ENCODE results near the gene WIPF2. TPM values are rescaled to one million over a fixed set of nuclear protein-coding genes. Genes with fewer than 3 reads are reported as not detected.

WIPF2 gene
- polyA plus RNA-seq, 2 of the 4 experiments (the other 2 are of a cell fraction) = 13.8 to 21.5 TPM

DNA sequence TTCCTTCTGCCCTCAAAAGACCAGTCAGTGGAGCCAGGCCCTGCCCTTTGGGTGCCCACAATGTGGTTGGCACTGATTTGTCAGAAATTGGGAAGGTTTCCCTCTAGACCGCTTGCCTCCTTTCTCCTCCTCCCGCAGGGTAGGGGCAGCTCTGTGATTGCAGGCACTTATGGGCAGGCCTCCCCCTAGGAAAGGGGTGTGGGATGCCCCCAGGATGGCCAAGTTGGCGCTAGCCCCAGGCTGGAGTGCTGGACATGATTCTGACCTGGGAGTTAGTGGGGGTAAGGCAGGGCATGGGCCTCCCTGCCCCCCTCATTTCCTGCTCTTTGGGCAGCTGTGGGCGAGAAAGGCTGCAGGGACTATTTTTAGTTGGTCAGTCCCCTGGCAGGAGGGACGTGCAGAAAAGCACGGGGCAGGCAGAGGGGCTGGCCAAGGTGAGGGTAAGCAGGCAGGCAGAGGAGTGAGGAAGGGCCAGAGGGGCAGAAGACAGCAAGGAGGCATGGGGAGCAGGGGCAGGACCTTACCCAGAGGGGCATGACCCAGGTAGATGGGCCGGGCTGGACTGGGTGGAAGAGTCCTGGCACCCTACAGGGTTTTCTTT lies 93.1 kb downstream of the WIPF2 start:
- ATAC-seq (no peak), DNase-seq (ENCODE audit: low read depth in 1 of 2, low spot score in 1 of 2) (no peak), FAIRE-seq (no peak)
- TF ChIP-seq RCOR1 (IDR thresholded peaks at IDR 0.05; ENCODE audit: low read depth, low read length) = no peak
- TF ChIP-seq NR3C1 (IDR thresholded peaks at IDR 0.05) = no peak
- no peak for TF ChIP-seq ZFP36 (IDR thresholded peaks at IDR 0.05; ENCODE audit: borderline replicate concordance, partially characterized antibody)
- TF ChIP-seq HMGXB4 (CRISPR knock-in tag; IDR thresholded peaks at IDR 0.05; ENCODE audit: borderline replicate concordance) = no peak
- TF ChIP-seq, protein P1, sequence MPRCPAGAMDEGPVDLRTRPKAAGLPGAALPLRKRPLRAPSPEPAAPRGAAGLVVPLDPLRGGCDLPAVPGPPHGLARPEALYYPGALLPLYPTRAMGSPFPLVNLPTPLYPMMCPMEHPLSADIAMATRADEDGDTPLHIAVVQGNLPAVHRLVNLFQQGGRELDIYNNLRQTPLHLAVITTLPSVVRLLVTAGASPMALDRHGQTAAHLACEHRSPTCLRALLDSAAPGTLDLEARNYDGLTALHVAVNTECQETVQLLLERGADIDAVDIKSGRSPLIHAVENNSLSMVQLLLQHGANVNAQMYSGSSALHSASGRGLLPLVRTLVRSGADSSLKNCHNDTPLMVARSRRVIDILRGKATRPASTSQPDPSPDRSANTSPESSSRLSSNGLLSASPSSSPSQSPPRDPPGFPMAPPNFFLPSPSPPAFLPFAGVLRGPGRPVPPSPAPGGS (IDR thresholded peaks at IDR 0.05) = no peak
- no peak for TF ChIP-seq CEBPB (IDR thresholded peaks at IDR 0.05)
- TF ChIP-seq EHMT2 (IDR thresholded peaks at IDR 0.05; ENCODE audit: low read depth) = no peak
- no peak for TF ChIP-seq NFE2L2 (conservative IDR thresholded peaks at IDR 0.05; ENCODE audit: low read length)
- TF ChIP-seq, protein P2, sequence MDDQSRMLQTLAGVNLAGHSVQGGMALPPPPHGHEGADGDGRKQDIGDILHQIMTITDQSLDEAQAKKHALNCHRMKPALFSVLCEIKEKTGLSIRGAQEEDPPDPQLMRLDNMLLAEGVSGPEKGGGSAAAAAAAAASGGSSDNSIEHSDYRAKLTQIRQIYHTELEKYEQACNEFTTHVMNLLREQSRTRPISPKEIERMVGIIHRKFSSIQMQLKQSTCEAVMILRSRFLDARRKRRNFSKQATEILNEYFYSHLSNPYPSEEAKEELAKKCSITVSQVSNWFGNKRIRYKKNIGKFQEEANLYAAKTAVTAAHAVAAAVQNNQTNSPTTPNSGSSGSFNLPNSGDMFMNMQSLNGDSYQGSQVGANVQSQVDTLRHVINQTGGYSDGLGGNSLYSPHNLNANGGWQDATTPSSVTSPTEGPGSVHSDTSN (IDR thresholded peaks at IDR 0.05) = no peak
- no peak for TF ChIP-seq E2F6 (IDR thresholded peaks at IDR 0.05; ENCODE audit: borderline replicate concordance, low read depth)
- TF ChIP-seq ZC3H11A (IDR thresholded peaks at IDR 0.05) = no peak
- TF ChIP-seq KDM1A (IDR thresholded peaks at IDR 0.05; ENCODE audit: low read depth) = no peak
- TF ChIP-seq, protein P3, sequence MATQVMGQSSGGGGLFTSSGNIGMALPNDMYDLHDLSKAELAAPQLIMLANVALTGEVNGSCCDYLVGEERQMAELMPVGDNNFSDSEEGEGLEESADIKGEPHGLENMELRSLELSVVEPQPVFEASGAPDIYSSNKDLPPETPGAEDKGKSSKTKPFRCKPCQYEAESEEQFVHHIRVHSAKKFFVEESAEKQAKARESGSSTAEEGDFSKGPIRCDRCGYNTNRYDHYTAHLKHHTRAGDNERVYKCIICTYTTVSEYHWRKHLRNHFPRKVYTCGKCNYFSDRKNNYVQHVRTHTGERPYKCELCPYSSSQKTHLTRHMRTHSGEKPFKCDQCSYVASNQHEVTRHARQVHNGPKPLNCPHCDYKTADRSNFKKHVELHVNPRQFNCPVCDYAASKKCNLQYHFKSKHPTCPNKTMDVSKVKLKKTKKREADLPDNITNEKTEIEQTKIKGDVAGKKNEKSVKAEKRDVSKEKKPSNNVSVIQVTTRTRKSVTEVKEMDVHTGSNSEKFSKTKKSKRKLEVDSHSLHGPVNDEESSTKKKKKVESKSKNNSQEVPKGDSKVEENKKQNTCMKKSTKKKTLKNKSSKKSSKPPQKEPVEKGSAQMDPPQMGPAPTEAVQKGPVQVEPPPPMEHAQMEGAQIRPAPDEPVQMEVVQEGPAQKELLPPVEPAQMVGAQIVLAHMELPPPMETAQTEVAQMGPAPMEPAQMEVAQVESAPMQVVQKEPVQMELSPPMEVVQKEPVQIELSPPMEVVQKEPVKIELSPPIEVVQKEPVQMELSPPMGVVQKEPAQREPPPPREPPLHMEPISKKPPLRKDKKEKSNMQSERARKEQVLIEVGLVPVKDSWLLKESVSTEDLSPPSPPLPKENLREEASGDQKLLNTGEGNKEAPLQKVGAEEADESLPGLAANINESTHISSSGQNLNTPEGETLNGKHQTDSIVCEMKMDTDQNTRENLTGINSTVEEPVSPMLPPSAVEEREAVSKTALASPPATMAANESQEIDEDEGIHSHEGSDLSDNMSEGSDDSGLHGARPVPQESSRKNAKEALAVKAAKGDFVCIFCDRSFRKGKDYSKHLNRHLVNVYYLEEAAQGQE (IDR thresholded peaks at IDR 0.05) = no peak
- no peak for TF ChIP-seq RARB (CRISPR knock-in tag; IDR thresholded peaks at IDR 0.05)
- no peak for TF ChIP-seq HOXA7 (CRISPR knock-in tag; IDR thresholded peaks at IDR 0.05)
- TF ChIP-seq CBX8 (IDR thresholded peaks at IDR 0.05) = no peak
- TF ChIP-seq JUN (IDR thresholded peaks at IDR 0.05) = no peak
- no peak for TF ChIP-seq EHF (CRISPR knock-in tag; IDR thresholded peaks at IDR 0.05)
- no peak for TF ChIP-seq JUNB (IDR thresholded peaks at IDR 0.05)
- TF ChIP-seq TFCP2L1 (CRISPR knock-in tag; IDR thresholded peaks at IDR 0.05) = no peak
- CTCF ChIA-PET = interaction anchor here (0.6 to 50.4 kb wide), 5 partner anchors 6 to 339 kb away, joined by 3 to 2395 read pairs (median 1069); partner anchors contain the start of genes CDC6, GJD3 and RARA
- no peak overlapping the region for H3K4me3 ChIP-seq
- H3K4me2 ChIP-seq = peak overlapping the region; percentile 99
- no peaks in the 10 kb centered on the region for H3K9me3 ChIP-seq
- 35% methylated on average over 7 of the region's 7 CpGs for WGBS (ENCODE audit: missing lambda C conversion rate)
- POLR2A ChIA-PET = no interaction called here
- peaks cover 95% of the 10 kb centered on the region for H3K4me1 ChIP-seq
- peak overlapping the region; percentile 95 to 97 for H3K27ac ChIP-seq
